Parathyroid adenoma (tissue), 2 donors: ENCODE data around the gene SHC3.

Experiments used
- H2AFZ ChIP-seq: fragments of 300-600 bp; sonication (generic); one replicate; pipeline ENCODE4 v1.7.0; 2017; ENCODE audit warnings: antibody characterized with exemption, mild to moderate bottlenecking
- H3K27ac ChIP-seq: fragments of 300-600 bp; sonication (generic); one replicate; pipeline ENCODE4 v1.7.0; 2017
- H3K27me3 ChIP-seq: fragments of 300-600 bp; sonication (generic); one replicate; pipeline ENCODE4 v1.7.0; 2017; ENCODE audit warnings: low read length; ENCODE audit not compliant: control insufficient read depth, insufficient read depth
- H3K36me3 ChIP-seq: fragments of 300-600 bp; sonication (generic); one replicate; pipeline ENCODE4 v1.7.0; 2017; ENCODE audit warnings: low read length; ENCODE audit not compliant: control insufficient read depth, insufficient read depth
- H3K4me1 ChIP-seq: fragments of 300-600 bp; sonication (generic); one replicate; pipeline ENCODE4 v1.7.0; 2017; ENCODE audit warnings: control low read depth
- H3K4me2 ChIP-seq: fragments of 300-600 bp; sonication (generic); one replicate; pipeline ENCODE4 v1.7.0; 2017; ENCODE audit warnings: low read length
- H3K4me3 ChIP-seq: fragments of 300-600 bp; sonication (generic); one replicate; pipeline ENCODE4 v1.7.0; 2017; ENCODE audit warnings: low read depth, low read length
- H3K79me2 ChIP-seq: fragments of 300-600 bp; sonication (generic); one replicate; pipeline ENCODE4 v1.7.0; 2017; ENCODE audit warnings: control low read depth
- H3K9ac ChIP-seq: fragments of 300-600 bp; sonication (generic); one replicate; pipeline ENCODE4 v1.7.0; 2017; ENCODE audit warnings: mild to moderate bottlenecking
- H3K9me3 ChIP-seq: fragments of 300-600 bp; sonication (generic); one replicate; pipeline ENCODE4 v1.7.0; 2017; ENCODE audit warnings: low read length; ENCODE audit not compliant: control insufficient read depth
- TF ChIP-seq, protein P1 (sequence below): fragments of 300-600 bp; sonication (generic); IDR thresholded peaks from one replicate; pipeline ENCODE4 v1.7.0; 2017; ENCODE audit warnings: antibody characterized with exemption, mild to moderate bottlenecking
- donor health status: primary hyperparathyroidism.

The SHC3 gene

DNA sequence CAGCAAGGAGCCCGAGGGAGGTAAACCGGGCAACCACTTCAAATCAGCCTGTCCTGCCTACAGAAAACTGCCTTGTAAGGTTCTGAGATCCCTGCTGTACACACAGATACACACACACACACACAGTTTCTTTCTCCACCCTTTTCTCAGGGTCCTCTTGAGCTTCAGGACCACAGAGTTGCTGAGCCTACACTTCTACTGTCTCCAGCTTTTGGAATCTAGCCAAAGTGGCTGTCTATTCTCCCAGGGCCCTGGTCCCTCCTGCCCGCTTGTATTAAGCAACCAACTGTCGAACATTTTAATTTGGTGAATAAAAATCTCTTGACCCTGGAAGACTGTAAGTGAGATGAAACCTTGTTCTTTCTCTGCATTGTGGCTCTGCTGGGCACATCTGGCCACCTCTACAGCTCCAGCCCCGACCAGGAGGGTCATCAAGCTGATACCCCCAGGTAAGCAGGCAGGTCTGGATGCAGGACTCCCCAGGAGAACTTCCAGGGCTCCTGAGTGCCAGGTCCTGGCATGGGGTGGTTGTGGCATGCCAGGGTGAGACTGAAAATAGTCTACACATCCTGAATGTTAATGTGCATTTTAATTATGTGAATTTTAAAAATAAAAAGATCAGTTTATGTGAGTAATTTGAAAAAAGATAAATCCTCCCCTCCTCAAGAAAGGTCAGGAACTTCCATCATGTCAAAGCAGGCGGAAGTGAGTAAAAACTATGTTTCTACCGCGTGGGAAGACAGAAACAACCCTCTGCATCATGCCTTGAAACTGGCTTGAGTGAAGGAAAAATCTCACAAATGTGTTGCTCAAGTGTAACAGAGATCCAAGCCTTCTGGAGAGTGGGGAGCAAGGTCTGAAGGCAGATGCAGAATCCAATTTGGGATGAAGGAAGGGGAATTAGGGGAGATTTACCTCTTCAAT lies 202.4 kb downstream of the SHC3 start:
- TF ChIP-seq, protein P1, sequence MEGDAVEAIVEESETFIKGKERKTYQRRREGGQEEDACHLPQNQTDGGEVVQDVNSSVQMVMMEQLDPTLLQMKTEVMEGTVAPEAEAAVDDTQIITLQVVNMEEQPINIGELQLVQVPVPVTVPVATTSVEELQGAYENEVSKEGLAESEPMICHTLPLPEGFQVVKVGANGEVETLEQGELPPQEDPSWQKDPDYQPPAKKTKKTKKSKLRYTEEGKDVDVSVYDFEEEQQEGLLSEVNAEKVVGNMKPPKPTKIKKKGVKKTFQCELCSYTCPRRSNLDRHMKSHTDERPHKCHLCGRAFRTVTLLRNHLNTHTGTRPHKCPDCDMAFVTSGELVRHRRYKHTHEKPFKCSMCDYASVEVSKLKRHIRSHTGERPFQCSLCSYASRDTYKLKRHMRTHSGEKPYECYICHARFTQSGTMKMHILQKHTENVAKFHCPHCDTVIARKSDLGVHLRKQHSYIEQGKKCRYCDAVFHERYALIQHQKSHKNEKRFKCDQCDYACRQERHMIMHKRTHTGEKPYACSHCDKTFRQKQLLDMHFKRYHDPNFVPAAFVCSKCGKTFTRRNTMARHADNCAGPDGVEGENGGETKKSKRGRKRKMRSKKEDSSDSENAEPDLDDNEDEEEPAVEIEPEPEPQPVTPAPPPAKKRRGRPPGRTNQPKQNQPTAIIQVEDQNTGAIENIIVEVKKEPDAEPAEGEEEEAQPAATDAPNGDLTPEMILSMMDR = no peak
- H3K27ac ChIP-seq = no peak overlapping the region
- H2AFZ ChIP-seq = no peak overlapping the region
- no peaks in the 10 kb centered on the region for H3K79me2 ChIP-seq
- no peak overlapping the region for H3K4me2 ChIP-seq
- H3K9ac ChIP-seq = no peak overlapping the region
- H3K4me3 ChIP-seq = no peak overlapping the region
- H3K4me1 ChIP-seq = no peaks in the 10 kb centered on the region
- H3K36me3 ChIP-seq = no peaks in the 10 kb centered on the region
- no peaks in the 10 kb centered on the region for H3K27me3 ChIP-seq
- H3K9me3 ChIP-seq = no peaks in the 10 kb centered on the region

DNA sequence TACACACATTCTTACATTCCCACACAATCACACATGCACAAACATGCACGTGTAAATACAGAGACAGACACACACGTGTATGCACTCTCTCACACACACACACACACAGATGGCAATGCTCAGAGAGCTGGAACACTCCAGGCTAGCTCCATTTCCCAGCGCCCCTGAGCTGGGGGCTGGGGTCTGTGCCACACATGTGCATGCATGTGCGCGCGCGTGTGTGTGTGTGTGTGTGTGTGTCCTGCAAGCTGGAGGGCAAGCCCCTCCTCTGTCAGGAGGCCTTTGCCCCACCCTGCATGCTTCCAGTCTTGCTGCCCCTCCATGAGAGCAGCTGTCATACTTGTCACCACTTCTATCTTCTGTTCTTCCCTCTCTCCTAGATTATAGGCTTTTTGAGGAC lies 204.0 kb downstream of the SHC3 start:
- TF ChIP-seq, protein P1 = no peak
- Histone ChIP-seq H3K9me3 (no peaks in the 10 kb centered on the region), H3K27me3 (no peaks in the 10 kb centered on the region), H3K27ac (no peak overlapping the region), H2AFZ (no peak overlapping the region), H3K36me3 (no peaks in the 10 kb centered on the region), H3K4me2 (no peak overlapping the region), H3K4me1 (no peaks in the 10 kb centered on the region), H3K4me3 (no peak overlapping the region), H3K9ac (no peak overlapping the region), H3K79me2 (no peaks in the 10 kb centered on the region)

DNA sequence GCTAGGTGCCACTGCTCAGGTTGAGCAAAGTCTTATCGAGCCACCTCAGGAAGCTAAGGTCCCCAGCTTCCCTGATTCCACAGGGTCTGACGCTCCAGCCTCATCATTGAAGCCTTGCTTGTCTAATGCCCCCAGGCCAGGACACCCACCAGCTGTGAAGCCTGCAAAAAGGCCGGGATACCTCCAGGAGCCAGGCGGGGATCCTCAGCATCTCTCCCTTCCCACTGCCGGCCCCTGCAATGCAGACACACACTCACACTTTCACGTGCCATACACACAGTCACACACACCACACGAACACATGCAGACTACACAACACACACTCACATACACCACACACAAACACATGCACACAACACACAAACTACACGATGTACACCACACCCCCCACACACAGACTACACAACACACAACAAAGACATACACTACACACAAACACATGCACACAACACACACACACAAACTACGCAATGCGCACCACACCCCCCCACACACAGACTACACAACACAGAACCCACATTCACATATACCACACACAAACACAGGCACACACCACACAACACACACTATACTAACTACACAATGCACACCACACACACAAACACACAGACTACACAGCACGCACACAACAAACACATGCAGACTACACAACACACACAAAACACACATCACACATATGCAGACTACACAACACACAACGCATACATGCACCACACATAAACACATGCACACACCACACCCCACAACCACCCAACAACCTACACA lies 205.2 kb downstream of the SHC3 start:
- H3K4me2 ChIP-seq = no peak overlapping the region
- no peak overlapping the region for H3K4me3 ChIP-seq
- no peak overlapping the region for H2AFZ ChIP-seq
- H3K27ac ChIP-seq = no peak overlapping the region
- H3K79me2 ChIP-seq = no peaks in the 10 kb centered on the region
- no peaks in the 10 kb centered on the region for H3K36me3 ChIP-seq
- H3K27me3 ChIP-seq = no peaks in the 10 kb centered on the region
- H3K9ac ChIP-seq = no peak overlapping the region
- H3K4me1 ChIP-seq = no peaks in the 10 kb centered on the region
- TF ChIP-seq, protein P1 = no peak
- H3K9me3 ChIP-seq = no peaks in the 10 kb centered on the region

DNA sequence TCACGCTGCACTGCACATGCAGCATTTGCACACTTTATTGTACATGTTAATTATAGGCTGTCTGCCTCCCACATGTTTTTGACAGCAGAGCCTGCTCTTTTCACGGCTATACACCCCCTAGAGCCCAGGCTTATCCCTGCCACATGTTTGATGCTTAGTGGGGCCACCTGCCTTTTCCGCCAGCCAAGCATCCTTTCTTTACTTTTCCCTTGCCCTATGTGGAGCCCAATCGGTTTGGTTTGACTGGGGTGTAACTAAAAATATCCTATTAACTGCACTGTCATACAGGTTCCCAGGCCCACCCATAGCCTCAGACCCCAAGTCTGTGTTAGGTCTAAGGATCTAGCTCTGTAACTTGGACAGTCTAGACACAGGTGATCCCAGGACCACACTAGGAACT lies 206.2 kb downstream of the SHC3 start:
- H3K27me3 ChIP-seq = no peaks in the 10 kb centered on the region
- TF ChIP-seq, protein P1 = no peak
- H3K4me1 ChIP-seq = no peaks in the 10 kb centered on the region
- H3K27ac ChIP-seq = no peak overlapping the region
- H3K36me3 ChIP-seq = no peaks in the 10 kb centered on the region
- H3K4me3 ChIP-seq = no peak overlapping the region
- H2AFZ ChIP-seq = no peak overlapping the region
- no peak overlapping the region for H3K4me2 ChIP-seq
- no peaks in the 10 kb centered on the region for H3K9me3 ChIP-seq
- no peak overlapping the region for H3K9ac ChIP-seq
- H3K79me2 ChIP-seq = no peaks in the 10 kb centered on the region
